ENCODE results near the gene CHAD. TPM values are rescaled to one million over a fixed set of nuclear protein-coding genes. Genes with fewer than 3 reads are reported as not detected.

Gene CHAD
- 0.30 TPM for total RNA-seq
- long read RNA-seq, partial matches to known transcripts = 0 of 5 reads
- long read RNA-seq, other reads (novel, unspliced or antisense) = 5 of 5 reads

GRCh38 chr17:50468304-50469207, at the start of gene CHAD:
Gene CHAD (minus strand): TSS chr17:50468880. CDS start chr17:50468813, 67 bp downstream.
- DNase-seq (ENCODE audit: low spot score) = no peak
- intact Hi-C loops (cut with DNase I) = no loop called here

GRCh38 chr17:50517504-50518383, 49.1 kb upstream of the CHAD start:
- no peak for DNase-seq (ENCODE audit: low spot score)
- intact Hi-C loops (cut with DNase I) = no loop called here

GRCh38 chr17:50517011-50517410, 48.3 kb upstream of the CHAD start:
- intact Hi-C loops (cut with DNase I) = no loop called here
- no peak for DNase-seq (ENCODE audit: low spot score)

- intact Hi-C loops (cut with DNase I) = no loop called here
Observed at GRCh38 chr17:50514936-50515702, 46.4 kb upstream of the CHAD start.

GRCh38 chr17:50514388-50514787, 45.7 kb upstream of the CHAD start:
- no peak for DNase-seq (ENCODE audit: low spot score)
- intact Hi-C loops (cut with DNase I) = no loop called here

More at GRCh38 chr17:50514936-50515702, 46.4 kb upstream of the CHAD start:
- no peak for DNase-seq (ENCODE audit: low spot score)

GRCh38 chr17:50513495-50513894, 44.8 kb upstream of the CHAD start:
- intact Hi-C loops (cut with DNase I) = no loop called here
- DNase-seq (ENCODE audit: low spot score) = no peak

- DNase-seq (ENCODE audit: low spot score) = no peak
- intact Hi-C loops (cut with DNase I) = no loop called here
Observed at GRCh38 chr17:50511058-50511457, 42.4 kb upstream of the CHAD start.

GRCh38 chr17:50508573-50509460, 40.1 kb upstream of the CHAD start:
- no peak for DNase-seq (ENCODE audit: low spot score)
- intact Hi-C loops (cut with DNase I) = loop anchor here (5.0 kb wide), 1 partner anchor 33 kb away; no protein-coding TSS in a partner anchor

- peak; percentile 89 for DNase-seq (ENCODE audit: low spot score)
- intact Hi-C loops (cut with DNase I) = loop anchor here (5.0 kb wide), 1 partner anchor 34 kb away; no protein-coding TSS in a partner anchor
Observed at GRCh38 chr17:50507871-50508572, 39.3 kb upstream of the CHAD start, which contains the start of gene MYCBPAP. Gene MYCBPAP (plus strand): TSS chr17:50508439. CDS start chr17:50508675, 236 bp downstream.

GRCh38 chr17:50506298-50506697, 37.6 kb upstream of the CHAD start:
- intact Hi-C loops (cut with DNase I) = loop anchor here (5.0 kb wide), 1 partner anchor 36 kb away; no protein-coding TSS in a partner anchor

GRCh38 chr17:50505591-50506130, 37.0 kb upstream of the CHAD start:
- intact Hi-C loops (cut with DNase I) = loop anchor here (5.0 kb wide), 1 partner anchor 37 kb away; no protein-coding TSS in a partner anchor
- no peak for DNase-seq (ENCODE audit: low spot score)

More at GRCh38 chr17:50506298-50506697, 37.6 kb upstream of the CHAD start:
- no peak for DNase-seq (ENCODE audit: low spot score)

- intact Hi-C loops (cut with DNase I) = no loop called here
- DNase-seq (ENCODE audit: low spot score) = no peak
Observed at GRCh38 chr17:50502301-50502990, 33.8 kb upstream of the CHAD start.

- intact Hi-C loops (cut with DNase I) = no loop called here
- no peak for DNase-seq (ENCODE audit: low spot score)
Observed at GRCh38 chr17:50501054-50501453, 32.4 kb upstream of the CHAD start.

- intact Hi-C loops (cut with DNase I) = no loop called here
- no peak for DNase-seq (ENCODE audit: low spot score)
Observed at GRCh38 chr17:50499721-50500120, 31.0 kb upstream of the CHAD start.

- intact Hi-C loops (cut with DNase I) = no loop called here
- no peak for DNase-seq (ENCODE audit: low spot score)
Observed at GRCh38 chr17:50499270-50499669, 30.6 kb upstream of the CHAD start.

- no peak for DNase-seq (ENCODE audit: low spot score)
- intact Hi-C loops (cut with DNase I) = no loop called here
Observed at GRCh38 chr17:50498021-50498874, 29.6 kb upstream of the CHAD start.
